ENCODE measurements around the gene CD47.

CD47 gene

GRCh38 chr3:108046247-108046646 lies 44.6 kb downstream of the CD47 start:
- FAIRE-seq: no peak

- FAIRE-seq: no peak
Observed at GRCh38 chr3:108044699-108045098, 46.1 kb downstream of the CD47 start.

- FAIRE-seq: no peak
Observed at GRCh38 chr3:108042300-108042699, 48.5 kb downstream of the CD47 start.

GRCh38 chr3:108041253-108041652 lies 49.6 kb downstream of the CD47 start:
- FAIRE-seq: no peak

DNA sequence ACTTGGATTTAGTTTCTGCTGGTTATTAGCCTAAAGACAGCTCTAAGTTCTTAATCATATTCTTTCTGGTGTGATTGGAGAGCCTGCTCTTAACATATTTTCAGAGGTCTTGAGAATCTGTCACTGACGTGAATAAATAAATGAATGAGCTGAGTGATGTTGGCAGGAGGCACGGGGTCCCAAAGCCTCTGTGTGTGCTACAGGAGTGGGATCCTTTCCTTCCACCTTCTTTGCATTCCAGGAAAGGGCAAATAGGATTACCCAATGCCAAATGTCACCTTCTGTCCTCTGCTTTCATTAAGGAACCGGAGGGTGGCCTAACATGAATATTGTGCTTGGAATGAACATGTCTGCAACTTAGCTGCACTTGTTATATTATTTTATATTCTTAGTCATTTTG lies 53.1 kb downstream of the CD47 start:
- FAIRE-seq: no peak

DNA sequence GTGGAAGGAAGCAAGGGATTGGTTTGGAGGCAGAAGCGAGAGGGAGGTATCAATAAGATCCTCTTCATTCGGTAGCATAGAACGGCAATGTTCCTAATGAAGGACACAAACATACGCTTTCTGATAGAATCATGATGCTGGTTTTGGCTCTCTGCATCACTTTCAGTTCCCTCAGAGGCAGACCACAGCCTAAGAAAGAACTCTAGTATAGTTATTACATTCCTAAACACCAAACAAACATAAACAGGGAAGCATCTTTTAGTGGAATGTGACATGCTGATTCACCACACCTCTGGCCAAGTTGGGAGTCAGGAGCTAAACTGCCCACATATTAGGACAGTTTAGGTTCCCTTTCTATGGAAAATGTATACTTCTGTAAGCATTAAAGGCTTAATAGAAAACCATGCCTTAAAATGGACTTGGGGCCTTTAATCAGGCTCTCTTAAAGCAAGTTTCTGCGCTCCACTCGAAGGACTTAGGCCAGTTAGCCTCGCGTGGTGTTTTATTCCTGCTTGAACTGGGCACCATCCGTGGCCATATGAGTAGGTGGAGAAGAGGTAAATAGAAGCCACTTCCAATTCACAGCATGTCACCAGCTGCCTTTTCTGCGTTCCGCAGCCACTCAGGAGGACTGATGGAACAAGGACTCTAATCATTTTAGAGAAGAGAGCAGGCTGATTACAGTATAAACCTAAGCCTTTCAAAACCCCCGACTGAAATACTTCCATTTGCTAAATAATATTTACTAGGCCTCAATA lies 53.7 kb downstream of the CD47 start:
- no peak for FAIRE-seq

GRCh38 chr3:108036401-108036800 lies 54.4 kb downstream of the CD47 start:
- no peak for FAIRE-seq

DNA sequence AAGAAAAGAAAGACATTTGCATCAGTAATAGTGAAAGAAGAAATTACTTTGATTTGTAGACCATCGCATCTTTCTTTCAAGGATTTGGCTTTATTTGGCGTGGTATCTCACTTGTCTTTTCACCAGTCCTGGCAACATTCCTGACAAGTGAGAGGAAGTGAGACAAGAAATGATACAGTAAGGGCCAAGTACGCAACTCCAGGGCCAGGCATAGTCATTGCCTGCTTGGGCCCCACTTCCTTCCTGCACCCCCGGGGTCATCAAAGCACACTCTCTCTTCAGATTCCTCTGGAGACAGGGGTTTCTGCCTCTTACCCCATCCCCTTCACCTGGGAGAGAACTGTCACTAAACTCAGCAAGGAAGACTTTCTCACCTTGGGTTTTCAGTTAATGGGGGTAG lies 55.1 kb downstream of the CD47 start:
- FAIRE-seq: no peak

GRCh38 chr3:108031895-108032294 lies 58.9 kb downstream of the CD47 start:
- FAIRE-seq: no peak

DNA sequence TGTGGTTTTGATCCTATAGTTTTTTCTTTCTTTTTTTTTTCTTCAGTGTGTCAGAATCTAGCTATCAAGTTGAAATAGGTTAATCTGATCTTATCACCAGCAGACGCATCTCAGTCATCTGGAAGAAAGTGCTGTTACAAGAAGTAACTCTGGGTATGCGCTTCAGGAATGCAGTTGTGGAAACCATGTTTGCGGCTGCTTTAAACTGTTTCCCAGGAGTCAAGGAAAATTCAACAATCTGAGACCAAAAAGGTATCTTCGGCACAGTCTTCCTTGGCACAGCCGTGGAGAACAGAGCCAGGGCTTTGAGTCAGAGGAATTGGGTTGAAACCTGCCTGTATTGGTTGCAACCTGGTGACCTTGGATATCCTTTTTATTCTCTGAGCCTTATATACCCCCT lies 59.9 kb downstream of the CD47 start:
- no peak for FAIRE-seq

GRCh38 chr3:108029466-108029865 lies 61.4 kb downstream of the CD47 start:
- FAIRE-seq: no peak

- no peak for FAIRE-seq
Observed at GRCh38 chr3:108028896-108029295, 61.9 kb downstream of the CD47 start.

DNA sequence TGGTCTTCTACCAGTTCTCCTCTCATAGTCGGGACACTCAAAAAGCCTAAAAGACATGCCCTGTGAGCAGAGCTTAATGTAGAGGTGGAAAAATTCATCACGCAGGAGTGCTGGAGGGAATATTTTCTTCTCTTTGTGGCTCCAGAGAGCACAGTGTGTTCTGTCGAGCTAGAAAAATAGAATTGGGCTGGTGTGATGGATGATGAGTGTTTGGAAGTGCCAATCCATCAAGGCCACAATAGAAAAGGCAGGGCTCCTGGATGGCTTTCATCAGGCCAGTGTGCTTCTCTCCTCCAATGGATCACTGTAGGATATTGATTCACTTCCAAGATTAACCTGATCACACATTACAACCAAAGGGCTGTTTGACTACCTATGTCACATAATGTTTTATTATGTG lies 65.7 kb downstream of the CD47 start:
- FAIRE-seq: no peak

- no peak for FAIRE-seq
Observed at GRCh38 chr3:108024146-108024850, 66.5 kb downstream of the CD47 start.

DNA sequence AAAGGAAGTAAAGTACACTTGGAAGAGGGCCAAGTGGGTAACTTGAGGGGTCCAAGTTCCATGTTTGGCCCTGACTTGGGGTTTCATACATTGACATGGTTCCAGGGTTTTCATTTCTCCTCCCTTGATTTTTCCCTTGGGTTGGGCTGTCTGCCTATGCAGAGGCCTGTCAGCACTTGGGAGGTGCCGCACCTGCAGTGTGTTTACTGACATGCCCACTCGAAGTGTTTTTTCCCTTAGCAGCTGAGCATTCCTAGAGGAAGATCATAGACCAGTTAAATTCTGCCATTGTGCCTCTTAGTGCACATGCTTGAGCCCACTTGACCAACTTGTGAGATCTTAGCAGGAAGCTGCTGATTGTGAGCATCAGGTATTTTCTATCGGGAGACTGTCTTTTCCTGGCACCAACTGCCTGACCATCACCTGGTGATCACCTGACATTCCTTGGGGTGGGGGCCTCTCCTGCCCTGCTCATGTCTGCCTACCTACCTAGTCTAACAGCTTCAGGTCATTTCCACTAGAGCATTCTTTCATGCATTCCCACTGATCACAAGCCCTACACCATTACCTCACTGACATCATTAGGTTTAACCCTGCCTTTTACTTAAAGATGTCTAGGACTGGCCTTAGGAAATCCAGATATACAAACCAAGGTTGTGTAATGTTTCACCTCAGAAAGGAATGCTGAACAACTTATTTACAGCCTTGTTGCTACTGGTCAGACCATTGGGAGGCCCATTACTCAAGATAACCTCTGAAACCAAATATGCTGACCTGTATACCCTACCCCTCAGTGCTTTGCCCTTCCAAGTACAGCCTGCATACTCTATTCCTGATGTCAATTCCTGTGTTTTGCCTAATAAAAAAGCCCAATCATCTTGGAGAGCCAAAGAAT lies 68.3 kb downstream of the CD47 start:
- no peak for FAIRE-seq

GRCh38 chr3:108021533-108021932 lies 69.3 kb downstream of the CD47 start:
- no peak for FAIRE-seq

DNA sequence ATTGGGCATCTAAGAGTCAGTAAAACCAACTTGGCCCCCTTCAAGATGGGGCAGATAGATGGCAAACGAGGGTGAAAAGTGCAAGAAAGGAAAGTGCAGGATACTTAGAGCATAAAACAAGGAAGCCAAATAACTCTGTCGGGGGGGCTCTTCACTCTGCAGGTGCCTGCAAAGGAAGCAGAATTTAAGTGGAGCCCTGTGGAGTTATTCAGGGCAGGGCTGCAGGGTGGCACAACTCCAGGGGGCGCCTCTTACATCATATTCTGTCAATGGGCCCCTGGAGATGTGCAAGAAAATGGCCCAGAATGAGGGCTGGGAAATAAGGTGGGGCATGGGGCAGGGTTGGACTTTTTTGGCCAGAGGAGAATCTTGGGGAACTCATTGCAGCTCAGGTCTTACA lies 69.7 kb downstream of the CD47 start:
- no peak for FAIRE-seq

- no peak for FAIRE-seq
Observed at GRCh38 chr3:108018552-108018951, 72.3 kb downstream of the CD47 start.

DNA sequence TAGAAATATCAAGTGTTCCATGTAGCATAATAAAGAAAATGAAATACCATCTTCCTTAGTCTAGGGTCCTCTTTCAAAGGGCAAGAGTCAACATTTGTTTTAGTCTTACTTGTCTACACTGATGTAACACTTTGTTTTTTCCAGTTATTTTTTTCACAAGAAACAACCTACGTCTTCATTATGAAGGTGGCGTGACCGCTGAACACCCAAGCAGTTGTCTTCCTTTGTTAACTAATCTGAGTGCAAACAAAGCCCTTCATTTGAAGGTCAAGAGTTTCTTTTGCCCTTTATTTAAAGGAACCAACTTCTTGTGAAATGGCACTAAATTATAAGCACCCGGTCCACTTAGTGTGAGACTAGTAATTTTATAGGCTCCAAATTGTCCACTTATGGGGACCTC lies 73.2 kb downstream of the CD47 start:
- no peak for FAIRE-seq

DNA sequence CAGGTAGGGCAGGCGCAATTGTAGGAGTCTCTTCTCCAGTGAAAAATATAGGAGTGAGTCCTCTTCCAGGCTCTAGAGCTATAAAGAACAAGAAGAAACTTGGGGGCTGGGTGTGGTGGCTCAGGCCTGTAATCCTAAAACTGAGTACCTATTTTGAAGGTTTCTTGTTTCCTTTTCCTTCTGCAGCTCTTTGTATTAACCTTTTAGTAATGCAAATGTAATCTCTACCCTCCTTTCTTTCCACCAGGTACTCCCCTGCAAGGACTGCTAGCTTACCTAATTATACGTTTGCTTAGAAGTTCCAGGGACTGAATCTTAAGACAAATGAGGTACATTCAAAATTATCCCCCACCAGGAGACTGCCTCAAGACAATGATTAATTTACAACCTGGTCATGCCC lies 75.9 kb downstream of the CD47 start:
- FAIRE-seq: no peak

DNA sequence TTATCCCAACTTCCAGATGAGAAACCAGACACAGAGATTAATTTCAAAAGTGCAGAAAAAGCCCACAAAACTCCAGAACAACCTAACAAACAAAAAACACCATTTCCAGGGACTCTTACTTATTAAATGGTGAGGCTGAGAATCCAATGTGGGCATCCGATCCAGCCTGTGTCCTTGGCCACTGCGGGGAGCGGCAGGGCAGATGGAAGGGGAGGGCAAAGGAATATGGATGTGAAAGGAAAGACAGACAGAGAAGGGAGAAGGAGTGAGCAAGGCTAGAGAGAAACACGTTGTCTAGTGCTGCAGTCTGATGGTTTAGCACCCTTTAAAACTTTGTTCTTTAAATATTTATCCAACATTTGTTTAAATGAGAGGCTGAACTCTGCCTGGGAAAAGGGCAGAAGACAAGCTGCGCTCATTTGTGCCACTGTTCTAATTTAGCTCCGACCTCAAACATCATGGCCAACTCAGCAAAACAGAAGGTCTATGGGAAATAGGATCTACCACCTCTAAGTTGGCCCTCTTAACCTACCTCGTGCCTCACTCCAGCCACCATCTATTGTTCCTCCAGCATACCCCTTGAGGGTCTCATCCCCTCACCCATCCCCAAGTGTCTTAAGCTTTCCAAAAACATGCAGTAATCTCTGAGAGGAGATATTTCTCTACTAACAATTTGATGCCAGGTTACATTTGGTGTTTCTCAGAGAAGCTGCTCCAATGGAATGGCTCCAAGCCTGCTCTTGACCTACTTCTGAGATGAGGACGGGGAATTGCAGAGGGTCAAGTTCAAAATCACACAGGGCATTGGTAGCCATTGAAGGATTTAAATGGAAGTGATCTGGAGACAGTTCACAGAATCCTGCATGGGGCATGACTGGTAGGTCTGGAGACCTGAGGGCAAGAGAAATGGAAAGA lies 77.4 kb downstream of the CD47 start:
- no peak for FAIRE-seq

DNA sequence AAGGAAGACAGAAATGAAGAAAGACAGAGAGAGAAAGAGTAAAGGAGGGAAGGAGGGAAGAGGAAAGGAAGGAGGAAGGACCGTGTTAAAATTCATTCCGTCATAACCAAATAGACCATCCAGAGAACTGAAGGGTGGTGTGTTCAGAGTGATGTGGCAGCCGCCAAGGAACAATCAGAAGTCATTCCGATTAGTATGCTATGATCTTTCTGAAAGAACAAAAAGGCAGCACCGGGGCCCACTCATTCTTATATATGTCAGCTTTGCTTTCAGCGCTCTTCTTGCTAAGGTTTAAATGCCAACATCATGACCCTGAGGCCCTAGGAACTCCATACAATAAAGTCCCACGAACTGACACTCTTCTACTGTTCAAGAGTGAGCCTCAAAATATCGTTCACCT lies 78.5 kb downstream of the CD47 start:
- no peak for FAIRE-seq
